ENCODE measurements around the gene UGT1A6.

The UGT1A6 gene

DNA sequence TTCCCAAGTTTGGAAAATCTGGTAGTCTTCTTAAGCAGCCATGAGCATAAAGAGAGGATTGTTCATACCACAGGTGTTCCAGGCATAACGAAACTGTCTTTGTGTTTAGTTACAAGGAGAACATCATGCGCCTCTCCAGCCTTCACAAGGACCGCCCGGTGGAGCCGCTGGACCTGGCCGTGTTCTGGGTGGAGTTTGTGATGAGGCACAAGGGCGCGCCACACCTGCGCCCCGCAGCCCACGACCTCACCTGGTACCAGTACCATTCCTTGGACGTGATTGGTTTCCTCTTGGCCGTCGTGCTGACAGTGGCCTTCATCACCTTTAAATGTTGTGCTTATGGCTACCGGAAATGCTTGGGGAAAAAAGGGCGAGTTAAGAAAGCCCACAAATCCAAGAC is 79.5 kb downstream of the UGT1A6 start:
- no peak for DNase-seq

DNA sequence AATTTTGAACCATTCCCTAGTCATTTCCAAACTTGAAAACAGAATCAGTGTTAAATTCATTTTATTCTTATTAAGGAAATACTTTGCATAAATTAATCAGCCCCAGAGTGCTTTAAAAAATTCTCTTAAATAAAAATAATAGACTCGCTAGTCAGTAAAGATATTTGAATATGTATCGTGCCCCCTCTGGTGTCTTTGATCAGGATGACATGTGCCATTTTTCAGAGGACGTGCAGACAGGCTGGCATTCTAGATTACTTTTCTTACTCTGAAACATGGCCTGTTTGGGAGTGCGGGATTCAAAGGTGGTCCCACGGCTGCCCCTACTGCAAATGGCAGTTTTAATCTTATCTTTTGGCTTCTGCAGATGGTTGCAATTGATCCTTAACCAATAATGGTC is 79.9 kb downstream of the UGT1A6 start:
- DNase-seq: no peak

DNA sequence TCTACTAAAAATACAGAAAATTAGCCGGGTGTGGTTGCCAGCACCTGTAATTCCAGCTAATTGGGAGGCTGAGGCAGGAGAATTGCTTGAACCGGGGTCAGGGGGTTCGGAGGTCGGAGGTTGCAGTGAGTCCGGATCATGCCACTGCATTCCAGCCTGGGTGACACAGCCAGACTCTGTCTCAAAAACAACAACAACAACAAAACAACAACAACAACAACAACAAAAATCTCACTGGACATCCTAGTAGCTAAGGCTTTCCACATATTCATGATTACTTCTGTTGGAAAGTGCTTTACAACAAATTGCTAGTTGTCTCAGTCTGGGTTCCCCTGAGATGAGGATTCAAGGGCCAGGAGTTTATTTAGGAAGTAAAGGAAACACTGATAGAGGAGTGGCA is 81.2 kb downstream of the UGT1A6 start:
- no peak for DNase-seq

- no peak for DNase-seq
These were observed 82.7 kb downstream of the UGT1A6 start for GRCh38 chr2:233775414-233775813.

GRCh38 chr2:233778030-233778429 is 85.3 kb downstream of the UGT1A6 start, which contains the start of gene MROH2A:
MROH2A (plus strand) TSS chr2:233778330; CDS start chr2:233779359, 1,029 bp downstream.
- no peak for DNase-seq

GRCh38 chr2:233779722-233780121 is 87.0 kb downstream of the UGT1A6 start:
- DNase-seq: no peak

- DNase-seq: no peak
These were observed 88.1 kb downstream of the UGT1A6 start for GRCh38 chr2:233780771-233781170.

DNA sequence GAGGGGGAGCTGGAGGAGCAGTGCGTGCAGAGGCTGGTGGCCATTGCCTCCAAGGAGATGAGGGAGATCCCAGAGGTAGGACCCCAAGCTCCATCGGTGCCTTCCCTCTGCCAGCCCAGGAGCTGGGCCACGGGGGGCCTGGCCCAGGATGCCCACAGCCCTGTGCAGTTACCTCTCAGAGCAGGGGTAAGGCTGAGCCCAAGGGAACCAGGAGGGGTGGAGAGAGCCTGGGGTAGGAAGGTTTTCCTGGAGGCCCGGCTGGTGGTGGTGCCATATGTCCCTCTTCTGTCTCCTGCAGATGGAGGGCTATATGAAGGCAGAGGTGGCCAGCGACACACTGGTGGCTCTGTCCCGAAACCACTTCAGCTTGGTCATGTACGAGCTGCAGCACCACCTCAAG is 96.9 kb downstream of the UGT1A6 start:
- DNase-seq: no peak

DNA sequence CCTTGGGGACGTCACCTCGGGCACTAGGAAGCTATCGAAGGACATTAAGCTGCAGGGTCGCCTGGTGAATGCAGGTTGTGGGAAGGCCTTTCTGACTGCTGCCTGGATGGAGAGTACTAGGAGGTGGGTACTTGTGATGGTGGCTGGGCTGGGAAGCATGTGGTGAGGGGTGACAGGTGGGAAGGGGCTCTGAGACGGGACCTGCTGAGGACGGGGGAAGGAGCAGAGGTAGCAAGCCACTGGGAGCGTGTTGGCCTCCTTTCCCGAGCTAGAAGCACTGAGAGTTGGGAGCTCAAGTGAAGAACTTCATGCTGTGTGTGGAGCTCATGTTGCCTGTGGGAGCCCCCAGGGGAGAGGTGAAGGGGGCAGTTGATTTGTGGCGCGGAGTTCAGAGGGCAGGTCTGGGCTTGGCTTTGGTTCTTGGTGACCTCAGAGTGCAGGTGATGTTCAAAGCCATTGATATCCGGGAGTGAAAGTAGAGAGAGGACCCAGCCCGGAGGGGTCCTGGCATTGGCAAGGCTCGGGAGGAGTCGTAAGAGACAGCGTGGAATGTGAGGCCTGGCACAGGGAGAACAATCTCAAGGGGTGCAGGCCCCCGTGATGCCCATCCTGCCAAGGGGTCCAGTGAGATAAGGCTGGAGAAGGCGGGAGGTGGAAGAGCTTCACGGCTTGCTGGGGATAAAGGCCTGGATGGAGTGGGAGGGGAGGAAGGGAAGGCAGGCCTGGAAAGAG is 98.6 kb downstream of the UGT1A6 start:
- no peak for DNase-seq

- DNase-seq: no peak
These were observed 99.2 kb downstream of the UGT1A6 start for GRCh38 chr2:233791883-233792329.

DNA sequence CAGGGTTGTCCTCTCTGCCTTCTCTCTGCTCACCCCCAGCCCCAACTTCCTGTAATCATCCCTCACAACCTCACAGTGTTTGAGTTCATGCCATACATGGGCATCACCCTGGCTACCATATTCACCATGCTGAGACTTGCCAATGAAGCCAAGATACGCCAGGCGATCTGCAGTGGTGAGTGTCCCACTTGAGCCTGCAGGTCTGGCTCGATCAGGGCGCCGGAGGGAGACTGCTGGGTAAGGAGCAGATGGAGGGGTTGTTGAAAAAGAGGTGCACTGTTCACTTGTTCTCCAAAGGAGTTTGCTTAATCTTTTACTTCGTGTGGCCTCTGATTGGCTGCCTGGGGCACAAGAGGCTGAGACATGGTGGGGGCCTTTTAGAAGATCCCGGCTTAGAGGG is 100.0 kb downstream of the UGT1A6 start:
- DNase-seq: no peak

DNA sequence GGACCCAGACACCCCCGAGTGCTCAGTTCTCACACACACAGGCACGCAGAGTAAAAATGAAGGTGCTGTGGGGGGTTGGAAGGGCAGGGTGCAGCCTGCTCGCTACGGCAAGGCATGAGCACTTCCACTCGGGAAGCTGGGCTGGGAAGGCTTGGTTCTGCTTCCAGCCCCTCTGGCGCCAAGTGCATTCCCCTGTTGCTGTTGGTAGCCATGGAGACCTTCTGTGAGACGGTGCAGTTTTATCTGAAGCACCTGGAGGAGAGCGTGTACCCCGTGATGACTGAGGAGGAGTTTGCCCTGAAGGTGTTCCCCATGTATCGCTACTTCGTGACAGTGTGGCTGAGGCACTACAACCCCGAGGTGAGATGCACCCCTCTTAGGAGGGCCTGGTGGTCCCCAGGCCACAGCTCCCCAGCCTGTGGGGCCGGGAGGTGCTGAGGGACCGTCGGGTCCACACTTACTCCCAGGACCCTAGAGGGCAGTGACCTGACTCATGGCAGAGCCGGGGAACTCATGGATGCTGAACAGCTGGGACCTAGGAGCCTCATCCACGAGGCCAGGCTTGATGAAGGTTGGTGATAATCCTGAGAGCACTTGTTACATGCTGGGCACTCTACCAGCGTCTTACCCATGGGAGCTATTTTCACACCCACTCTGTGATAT is 100.9 kb downstream of the UGT1A6 start:
- no peak for DNase-seq

GRCh38 chr2:233794128-233794658 is 101.5 kb downstream of the UGT1A6 start:
- no peak for DNase-seq

- no peak for DNase-seq
These were observed 103.1 kb downstream of the UGT1A6 start for GRCh38 chr2:233795735-233796171.

- DNase-seq: no peak
These were observed 103.6 kb downstream of the UGT1A6 start for GRCh38 chr2:233796254-233796653.

DNA sequence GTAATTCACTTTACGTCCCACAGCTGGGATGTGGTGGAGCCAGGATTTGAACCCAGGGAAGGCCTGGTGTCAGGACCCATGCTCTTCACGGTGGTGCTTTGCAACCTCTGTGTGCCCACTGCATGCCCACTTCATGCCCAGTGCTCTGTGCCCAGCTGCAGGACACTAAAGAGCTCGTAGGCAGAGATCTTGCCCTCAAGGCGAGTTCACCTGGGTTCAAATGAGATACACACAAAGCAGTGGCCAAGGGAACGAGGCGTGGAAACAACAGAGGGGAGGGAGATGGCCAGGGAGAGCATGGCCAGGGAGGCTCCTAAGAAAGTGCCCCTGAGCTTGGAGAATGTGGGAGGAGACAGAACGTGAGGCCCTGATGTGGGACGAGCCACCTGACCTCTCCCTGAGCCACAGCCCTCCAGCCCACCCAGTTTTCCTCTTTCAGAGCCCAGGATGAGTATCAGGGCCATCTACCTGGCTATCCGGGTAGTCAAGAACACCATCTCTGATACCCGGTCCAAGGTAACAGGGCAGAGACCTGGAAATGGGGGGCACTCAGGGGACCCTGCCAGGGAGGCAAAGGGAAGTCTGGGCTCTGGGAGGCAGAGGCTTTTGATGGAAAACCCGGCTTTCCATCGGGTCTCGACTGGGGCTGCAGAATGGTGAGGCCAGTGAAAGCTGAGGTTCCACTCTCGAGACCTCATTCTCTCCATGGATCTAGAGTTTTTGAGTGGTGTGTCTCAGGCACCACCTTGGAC is 105.8 kb downstream of the UGT1A6 start:
- no peak for DNase-seq

GRCh38 chr2:233799087-233799665 is 106.5 kb downstream of the UGT1A6 start:
- DNase-seq: no peak

DNA sequence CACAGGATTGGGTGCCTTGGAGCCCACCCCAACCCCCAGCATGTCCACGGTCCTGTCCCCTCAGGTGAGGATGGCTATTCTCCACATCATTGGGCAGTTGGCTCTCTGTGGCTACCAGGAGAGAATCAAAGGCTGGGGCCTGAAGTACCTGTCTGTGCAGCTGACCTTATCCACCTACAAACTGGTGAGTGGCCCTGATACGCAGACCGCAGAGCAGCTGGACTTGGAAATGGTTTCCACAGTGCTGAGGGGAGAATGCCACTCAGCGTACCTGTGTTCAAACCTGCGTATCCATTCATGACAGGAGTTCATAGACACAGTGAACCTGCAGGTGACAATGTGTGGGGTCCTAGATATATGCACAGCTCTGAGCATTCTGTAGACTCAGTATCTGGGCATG is 107.0 kb downstream of the UGT1A6 start:
- no peak for DNase-seq

- no peak for DNase-seq
These were observed 107.5 kb downstream of the UGT1A6 start for GRCh38 chr2:233800208-233800607.

DNA sequence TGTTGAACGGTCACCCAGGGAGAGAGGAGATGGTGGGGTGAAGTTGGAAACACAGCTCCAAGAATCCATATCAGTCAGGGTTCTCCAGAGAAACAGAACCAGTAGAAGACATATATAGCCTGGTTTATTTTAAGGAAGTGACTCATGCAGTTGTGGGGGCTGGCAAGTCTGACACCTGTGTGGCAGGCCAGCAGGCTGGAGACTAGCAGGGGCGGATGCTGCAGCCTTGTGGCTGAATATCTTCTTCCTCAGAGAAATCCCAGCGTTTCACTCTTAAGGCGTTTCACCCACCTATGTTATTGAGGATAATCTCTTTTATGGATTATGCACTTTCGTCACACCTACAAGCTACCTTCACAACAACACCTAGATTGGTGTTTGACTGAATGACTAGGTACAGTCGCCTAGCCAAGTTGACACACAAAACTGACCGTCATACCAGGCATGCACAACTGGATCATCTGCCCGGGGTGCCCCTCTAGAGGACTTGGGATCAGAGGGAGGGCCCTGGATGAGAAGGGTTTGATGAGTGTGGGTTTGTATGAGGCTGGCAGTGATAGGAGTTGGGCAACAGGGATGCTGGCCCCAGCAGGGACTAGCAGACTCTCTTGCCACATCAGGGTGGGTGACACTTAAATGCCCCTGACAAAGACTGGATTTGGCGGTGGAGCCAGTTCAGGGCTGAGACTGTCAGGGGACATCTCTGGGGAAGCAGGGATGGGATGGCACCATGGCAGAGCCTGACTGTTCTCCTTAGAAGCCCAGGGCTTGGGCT is 108.9 kb downstream of the UGT1A6 start:
- no peak for DNase-seq

DNA sequence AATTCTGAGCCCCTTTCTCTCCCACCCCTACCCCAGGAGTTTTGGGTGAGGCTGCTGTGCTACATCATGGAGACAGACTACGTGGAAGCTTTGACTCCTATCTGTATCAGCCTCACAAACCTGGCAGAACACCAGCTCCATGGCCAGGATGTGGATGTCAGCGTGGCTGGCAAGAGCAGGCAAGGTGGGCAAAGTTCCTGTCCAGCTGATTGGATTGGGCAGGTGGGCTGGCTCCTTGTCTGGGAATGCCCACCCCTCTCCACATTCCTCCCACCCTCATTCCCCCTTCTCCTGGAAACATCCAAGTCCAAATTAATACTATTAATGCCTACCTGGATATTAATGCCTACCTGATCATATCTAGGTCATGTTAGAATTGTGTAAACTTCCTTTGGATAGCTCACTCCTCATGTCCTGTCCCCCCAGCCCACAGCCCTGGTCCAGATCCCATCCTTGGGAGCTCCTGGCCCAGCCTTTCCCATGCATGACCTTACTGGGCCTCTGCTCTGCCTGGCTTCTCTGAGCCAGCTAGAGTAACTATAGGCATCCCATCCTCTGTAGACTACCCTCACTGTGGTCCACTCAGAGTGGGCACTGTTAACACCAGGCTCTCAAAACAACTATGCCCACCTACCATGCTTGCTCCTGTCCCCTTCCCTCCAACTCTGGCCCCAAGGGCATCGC is 109.6 kb downstream of the UGT1A6 start:
- DNase-seq: no peak

Measured in stimulated activated CD4-positive, alpha-beta T cell treated with anti-CD3 and anti-CD28 coated beads, Interleukin-4, amount 100 ng/mL, for 1 hour (primary cell).